SKM-1 (cell line): ENCODE results near the gene SLC51B.
A peak's percentile ranks its signal among the peaks of the same experiment; 100 is the strongest.
"Not testable (repeated sequence)": the region's sequence is repeated elsewhere in the genome, so short reads cannot be mapped to it uniquely, and the experiment has no call there.

Experiments
- DNase-seq: peaks from one replicate; lab custom pipeline; 2025; ENCODE audit not compliant: unreplicated experiment; lab: John Stamatoyannopoulos, UW

The SLC51B gene

GRCh38 chr15:65096481-65097385 is 51.5 kb downstream of the SLC51B start:
- DNase-seq: no peak

- no peak for DNase-seq
Measured at GRCh38 chr15:65097651-65098263, 52.6 kb downstream of the SLC51B start.

- no peak for DNase-seq
Measured at GRCh38 chr15:65099336-65099735, 54.1 kb downstream of the SLC51B start.

- DNase-seq: not testable (repeated sequence)
Measured at GRCh38 chr15:65099801-65100200, 54.6 kb downstream of the SLC51B start.

- no peak for DNase-seq
Measured at GRCh38 chr15:65100442-65100841, 55.3 kb downstream of the SLC51B start.

DNA sequence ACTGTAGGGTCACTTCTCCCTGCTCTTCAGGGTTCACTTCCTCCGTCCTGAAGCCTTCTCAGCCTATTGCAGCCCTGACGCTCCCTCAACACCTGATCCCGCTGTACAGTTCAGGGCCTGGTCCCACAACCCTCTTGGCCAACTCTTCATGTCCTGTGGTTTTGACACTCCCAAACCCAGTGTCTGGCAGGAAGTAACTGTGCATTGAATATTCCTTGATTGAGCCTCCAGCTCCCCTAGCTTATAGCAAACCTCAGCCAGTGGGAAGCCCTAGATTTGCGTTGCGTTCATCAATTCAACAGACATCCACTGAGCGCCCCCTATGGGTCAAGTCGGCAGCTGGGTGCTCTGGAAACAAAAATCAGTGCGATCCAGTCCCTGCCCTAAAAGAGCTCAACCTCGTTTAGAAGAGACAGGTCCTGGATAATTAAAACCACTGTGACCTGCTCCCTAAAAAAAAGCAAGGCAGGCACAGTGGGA is 56.3 kb downstream of the SLC51B start:
- peak; percentile 8 for DNase-seq

GRCh38 chr15:65101891-65102708 is 56.9 kb downstream of the SLC51B start:
- no peak for DNase-seq

- no peak for DNase-seq
Measured at GRCh38 chr15:65102912-65103311, 57.7 kb downstream of the SLC51B start.
